HepG2 (cell line): ENCODE results near the gene NDE1. TPM values are rescaled to one million over a fixed set of nuclear protein-coding genes. Genes with fewer than 3 reads are reported as not detected.
"Not testable (repeated sequence)": the region's sequence is repeated elsewhere in the genome, so short reads cannot be mapped to it uniquely, and the experiment has no call there.

Experiments used
- ATAC-seq: fragments of 200-7000 bp; cut with Tn5 transposase; 3 replicates; pipeline ENCODE4 v1.9.1; 2020; ENCODE audit warnings: mild to moderate bottlenecking, moderate library complexity
- BruUV-seq: library from RNA; stranded (reverse); fragments of 400-500 nt; replicated peaks from 2 replicates; lab custom pipeline; 2021; lab: Mats Ljungman, UMichigan
- CTCF ChIA-PET: fragments of 300-600 bp; formaldehyde crosslinking; extraction: SDS; loops from one replicate; lab custom pipeline; 2021; ENCODE audit warnings: low total read pairs, inconsistent platforms, low intra/inter-chr PET ratio; lab: Yijun Ruan, JAX
- POLR2A ChIA-PET: fragments of 350-600 bp; sonication (Branson Sonifier 250); formaldehyde crosslinking; loops from one replicate; lab custom pipeline; 2020; ENCODE audit warnings: antibody characterized with exemption, inconsistent platforms; lab: Yijun Ruan, JAX
- DNase-seq: peaks from one replicate; pipeline ENCODE4 v3.0.0-alpha.2; 2015; ENCODE audit warnings: low spot score
- FAIRE-seq: peaks from 3 replicates; lab custom pipeline; 2011; peaks lifted over from hg19 to GRCh38; lab: Jason Lieb, UNC
- H2AFZ ChIP-seq: one replicate; pipeline ENCODE4 v1.6.1; 2011; ENCODE audit warnings: low read length, inconsistent platforms
- H3K27ac ChIP-seq: fragments of 300-600 bp; 3 replicates; pipeline ENCODE4 v1.8.0; 2011; ENCODE audit warnings: mixed run types, mild to moderate bottlenecking, mixed read lengths, low read length, inconsistent platforms; ENCODE audit not compliant: insufficient read depth; ENCODE audit errors: extremely low read length
- H3K27me3 ChIP-seq, 2 experiments: fragments of 200-600 bp in 1 of 2; 2 replicates in 1 of 2; 3 replicates in 1 of 2; pipeline versions ENCODE4 v1.6.0 to v1.8.0; 2011; ENCODE audit warnings: low read length in 2 of 2, mild to moderate bottlenecking in 2 of 2, moderate library complexity in 2 of 2, inconsistent platforms in 1 of 2; ENCODE audit not compliant: insufficient read depth in 2 of 2, control insufficient read depth in 1 of 2
- H3K36me3 ChIP-seq, 2 experiments: fragments of 200-600 bp in 1 of 2; replicated peaks in 1 of 2; 2 replicates in 1 of 2; 3 replicates in 1 of 2; pipeline versions ENCODE4 v1.5.1 to v1.8.0; 2011; ENCODE audit warnings: low read length in 2 of 2, inconsistent platforms in 1 of 2; ENCODE audit not compliant: insufficient read depth in 2 of 2, control insufficient read depth in 1 of 2
- H3K4me1 ChIP-seq: 2 replicates; pipeline ENCODE4 v1.5.1; 2012; ENCODE audit warnings: low read length, inconsistent platforms; ENCODE audit not compliant: insufficient read depth
- H3K4me2 ChIP-seq: 2 replicates; pipeline ENCODE4 v1.6.0; 2011; ENCODE audit warnings: low read depth, low read length, inconsistent platforms
- H3K4me3 ChIP-seq, 3 experiments: fragments of 200-600 bp in 1 of 3; sonication (generic), shearing (Covaris generic) in 1 of 3; replicated peaks in 1 of 3; 2 replicates each; pipeline ENCODE4 v1.5.1; 2011 to 2016; ENCODE audit warnings: low read length in 3 of 3, inconsistent platforms in 2 of 3, low read depth in 2 of 3, mild to moderate bottlenecking in 2 of 3, control low read depth in 1 of 3, mixed read lengths in 1 of 3; ENCODE audit not compliant: insufficient read depth in 1 of 3
- H3K79me2 ChIP-seq: one replicate; pipeline ENCODE4 v1.6.1; 2011; ENCODE audit warnings: low read length, inconsistent platforms; ENCODE audit not compliant: insufficient read depth
- H3K9ac ChIP-seq: 2 replicates; pipeline ENCODE4 v1.6.0; 2011; ENCODE audit warnings: mild to moderate bottlenecking, low read depth, low read length, inconsistent platforms; ENCODE audit not compliant: insufficient read depth
- H3K9me3 ChIP-seq: 2 replicates; pipeline ENCODE4 v1.5.1; 2012; ENCODE audit warnings: mild to moderate bottlenecking, low read length
- H4K20me1 ChIP-seq: 2 replicates; pipeline ENCODE4 v1.6.0; 2011; ENCODE audit warnings: inconsistent platforms, mild to moderate bottlenecking, low read length, moderate library complexity; ENCODE audit not compliant: insufficient read depth
- CEBPB ChIP-seq: IDR thresholded peaks from 2 replicates; pipeline ENCODE4 v1.6.1; 2011; ENCODE audit warnings: low read depth, low read length, improper control_type of control experiment, borderline replicate concordance
- FOSL2 ChIP-seq: sonication (generic); formaldehyde crosslinking; IDR thresholded peaks from 2 replicates; pipeline ENCODE4 v1.4.0; 2020; ENCODE audit warnings: missing genetic modification reagents
- FOXK1 ChIP-seq: sonication (generic); formaldehyde crosslinking; IDR thresholded peaks from 2 replicates; pipeline ENCODE4 v1.4.0; 2020; ENCODE audit warnings: low read depth, missing genetic modification reagents, borderline replicate concordance
- SNRNP70 ChIP-seq: fragments of 200-400 bp; formaldehyde crosslinking; IDR thresholded peaks from 2 replicates; pipeline ENCODE4 v1.6.1; 2017; ENCODE audit warnings: mild to moderate bottlenecking, low read depth, low read length, moderate library complexity
- SP4 ChIP-seq: sonication (generic); formaldehyde crosslinking; IDR thresholded peaks from 2 replicates; pipeline ENCODE4 v1.8.1; 2023; ENCODE audit warnings: mild to moderate bottlenecking, missing genetic modification reagents
- SP5 ChIP-seq: IDR thresholded peaks from 2 replicates; pipeline ENCODE4 v1.6.1; 2016; ENCODE audit warnings: low read depth, borderline replicate concordance
- ZMYM3 ChIP-seq: sonication (generic); formaldehyde crosslinking; IDR thresholded peaks from 2 replicates; pipeline ENCODE4 v1.5.1; 2020; ENCODE audit warnings: mild to moderate bottlenecking, missing genetic modification reagents
- ZNF768 ChIP-seq: sonication (generic); formaldehyde crosslinking; IDR thresholded peaks from 2 replicates; pipeline ENCODE4 v1.4.0; 2020; ENCODE audit warnings: missing genetic modification reagents
- ZSCAN9 ChIP-seq: IDR thresholded peaks from 2 replicates; pipeline ENCODE4 v1.6.1; 2016; ENCODE audit warnings: borderline replicate concordance
- whole genome bisulfite sequencing: methylation state at CpG from one replicate; pipeline ENCODE4 v1.1.6; 2017; ENCODE audit warnings: low lambda C conversion rate; 5-methylcytosine and 5-hydroxymethylcytosine counted together
- in situ Hi-C: cut with HindIII; loops from 2 replicates; pipeline ENCODE4 v1.10.0; 2017; ENCODE audit warnings: low pct_unique_long_range_greater_than_20kb; ENCODE audit not compliant: extremely low pct_ligation_motif_present
- intact Hi-C: fragments of 100-400 bp; cut with micrococcal nuclease; formaldehyde crosslinking; loops from one replicate; pipeline ENCODE4 v1.10.0; 2022; ENCODE audit not compliant: unreplicated experiment
- polyA plus RNA-seq, 8 experiments: library from polyadenylated mRNA; depleted of rRNA in 3 of 8; stranded (reverse) in 7 of 8; unstranded in 1 of 8; fragments of >200 nt; fragmentation: Illumina TruSeq in 4 of 8; extraction: Trizol in 4 of 8; gene quantifications; 2 replicates each; pipeline versions ENCODE4 v1.2.1 to v1.2.3, GENCODE V29; 2011 to 2016; ENCODE audit warnings: low read depth in 4 of 8, missing spikeins in 1 of 8, mixed read lengths in 1 of 8; ENCODE audit not compliant: insufficient read depth in 1 of 8
- total RNA-seq, 5 experiments: library from RNA; depleted of rRNA; stranded (reverse); fragments of >200 nt; fragmentation: Illumina TruSeq; extraction: Trizol; gene quantifications; 2 replicates each; pipeline ENCODE4 v1.2.3, GENCODE V29; 2016; ENCODE audit warnings: low read depth in 1 of 5
- TF ChIP-seq, protein P1 (sequence below): sonication (generic); formaldehyde crosslinking; IDR thresholded peaks from 2 replicates; pipeline ENCODE4 v1.4.0; 2020; ENCODE audit warnings: mild to moderate bottlenecking, low read depth, missing genetic modification reagents

NDE1 gene
- total and polyA plus RNA-seq, 2 of the 13 experiments (the other 11 are each of a cell fraction or from before 2014, with no cell fraction given): 40.9 to 72.5 TPM

DNA sequence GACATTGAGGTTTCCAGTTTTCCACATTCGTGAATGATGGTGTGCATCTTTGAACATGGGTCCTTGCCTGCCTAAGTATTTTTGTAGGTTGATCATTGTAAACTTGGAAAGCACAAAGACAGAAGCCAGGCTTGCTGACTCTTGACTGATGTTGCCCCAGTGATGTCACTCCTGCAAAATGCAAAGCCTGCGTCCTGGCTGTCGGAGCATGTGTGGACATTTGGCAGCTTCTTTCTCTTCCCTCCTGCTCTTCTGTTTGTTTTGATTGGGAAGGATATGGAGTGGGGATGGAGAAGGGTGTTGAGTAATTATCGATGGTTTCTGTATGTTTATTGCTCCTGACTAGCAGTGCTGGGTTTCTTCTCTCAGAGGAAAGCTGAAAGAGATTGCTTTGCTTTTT lies 3.2 kb downstream of the NDE1 start (continued):
- TF ChIP-seq ZSCAN9 (CRISPR knock-in tag) (peak; percentile 27; the same call in 1 of the 2 replicates), SNRNP70 (no peak), FOSL2 (0 out of 2 replicates have a peak, but pooled peaks have one; percentile 35), SP4 (no peak), FOXK1 (CRISPR knock-in tag) (peak; percentile 17; the same call in 1 of the 2 replicates)

DNA sequence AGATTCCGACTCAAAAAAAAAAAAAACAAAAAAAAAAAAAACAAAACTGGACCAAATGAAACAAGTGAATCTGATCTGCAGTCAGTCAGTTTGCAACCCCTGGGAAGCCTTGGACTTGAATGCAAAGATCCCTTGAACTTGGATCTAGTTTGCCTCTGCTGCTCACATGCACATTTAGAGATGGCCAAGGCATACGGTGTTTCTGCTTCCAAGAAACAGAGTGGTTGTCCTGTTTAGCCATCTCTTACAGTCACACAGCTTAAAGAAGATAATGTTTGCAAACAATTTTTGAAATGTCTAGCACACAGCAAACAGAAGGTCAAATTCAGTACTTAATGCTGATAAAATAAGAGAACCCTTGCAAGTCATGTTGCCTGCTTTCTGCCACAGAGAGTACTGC lies 4.5 kb downstream of the NDE1 start:
- BruUV-seq: no TSS peak
- in situ Hi-C loops: no loop called here
- intact Hi-C loops: no loop called here
- peaks cover 0 to 6% of the 10 kb centered on the region in 2 experiments; a peak in 1 of 5 replicates for H3K27me3 ChIP-seq
- H3K79me2 ChIP-seq: peaks cover 85% of the 10 kb centered on the region
- H2AFZ ChIP-seq: no peak overlapping the region
- POLR2A ChIA-PET: interaction anchor here (4.1 kb wide), 1 partner anchor 11 kb away, joined by 22 read pairs; the partner anchor contains the start of gene MARF1
- DNase-seq (no peak), FAIRE-seq (no peak), ATAC-seq (no peak)
- no peak overlapping the region for H3K9ac ChIP-seq
- peaks cover 54% of the 10 kb centered on the region for H3K4me1 ChIP-seq
- no peak overlapping the region for H3K4me3 ChIP-seq
- TF ChIP-seq SP5 (no peak), CEBPB (no peak), ZNF768 (peak; percentile 25; the same call in 1 of the 2 replicates), ZMYM3 (CRISPR knock-in tag) (0 out of 2 replicates have a peak, but pooled peaks have one; percentile 34)
- TF ChIP-seq, protein P1, sequence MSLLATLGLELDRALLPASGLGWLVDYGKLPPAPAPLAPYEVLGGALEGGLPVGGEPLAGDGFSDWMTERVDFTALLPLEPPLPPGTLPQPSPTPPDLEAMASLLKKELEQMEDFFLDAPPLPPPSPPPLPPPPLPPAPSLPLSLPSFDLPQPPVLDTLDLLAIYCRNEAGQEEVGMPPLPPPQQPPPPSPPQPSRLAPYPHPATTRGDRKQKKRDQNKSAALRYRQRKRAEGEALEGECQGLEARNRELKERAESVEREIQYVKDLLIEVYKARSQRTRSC: no peak
- TF ChIP-seq, all 625 proteins: peak for 2
- H3K4me2 ChIP-seq: no peak overlapping the region
- WGBS: 87% methylated on average over 2 of the region's 2 CpGs
- CTCF ChIA-PET: no interaction called here
- H3K9me3 ChIP-seq: no peaks in the 10 kb centered on the region
- H4K20me1 ChIP-seq: peaks cover 20% of the 10 kb centered on the region; the same call in 1 of the 2 replicates
- no peak overlapping the region for H3K27ac ChIP-seq
- H3K36me3 ChIP-seq: peaks cover 3% of the 10 kb centered on the region in 2 experiments; a peak in 3 of 5 replicates

DNA sequence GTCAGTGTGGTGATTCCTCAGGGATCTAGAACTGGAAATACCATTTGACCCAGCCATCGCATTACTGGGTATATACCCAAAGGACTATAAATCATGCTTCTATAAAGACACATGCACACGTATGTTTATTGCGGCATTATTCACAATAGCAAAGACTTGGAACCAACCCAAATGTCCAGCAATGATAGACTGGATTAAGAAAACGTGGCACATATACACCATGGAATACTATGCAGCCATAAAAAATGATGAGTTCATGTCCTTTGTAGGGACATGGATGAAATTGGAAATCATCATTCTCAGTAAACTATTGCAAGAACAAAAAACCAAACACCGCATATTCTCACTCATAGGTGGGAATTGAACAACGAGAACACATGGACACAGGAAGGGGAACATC lies 5.5 kb downstream of the NDE1 start:
- POLR2A ChIA-PET: interaction anchor here (4.1 kb wide), 1 partner anchor 12 kb away, joined by 22 read pairs; the partner anchor contains the start of gene MARF1
- Histone ChIP-seq H4K20me1 (peaks cover 20% of the 10 kb centered on the region; the same call in 1 of the 2 replicates), H3K4me1 (peaks cover 62% of the 10 kb centered on the region), H3K79me2 (peaks cover 88% of the 10 kb centered on the region)
- ATAC-seq, H3K4me2 ChIP-seq, in situ Hi-C loops, H2AFZ ChIP-seq, H3K9ac ChIP-seq, H3K4me3 ChIP-seq, H3K36me3 ChIP-seq, CTCF ChIA-PET, BruUV-seq, DNase-seq, H3K9me3 ChIP-seq, H3K27me3 ChIP-seq, intact Hi-C loops, FAIRE-seq, H3K27ac ChIP-seq: not testable (repeated sequence)
- 97% methylated on average over 4 of the region's 6 CpGs for WGBS
